RWPE2 (cell line): ENCODE data around the gene PPP2R2D.

Source experiments
- ATAC-seq: fragments of 200-7000 bp; cut with Tn5 transposase; 3 replicates; pipeline ENCODE4 v1.9.1; 2021; ENCODE audit warnings: low read depth
- DNase-seq: peaks from one replicate; pipeline ENCODE4 v3.0.0-alpha.2; 2020; ENCODE audit warnings: low spot score
- H3K27ac ChIP-seq: fragments of 450-650 bp; 2 replicates; pipeline ENCODE4 v1.5.1; 2017; ENCODE audit warnings: mild to moderate bottlenecking; ENCODE audit not compliant: poor library complexity, severe bottlenecking
- H3K27me3 ChIP-seq: fragments of 250-450 bp; sonication (Bioruptor Pico); 2 replicates; pipeline ENCODE4 v1.5.1; 2021; ENCODE audit warnings: mild to moderate bottlenecking, moderate library complexity; ENCODE audit not compliant: insufficient read depth, poor library complexity, severe bottlenecking
- H3K36me3 ChIP-seq: fragments of 250-450 bp; sonication (Bioruptor Pico); 2 replicates; pipeline ENCODE4 v1.5.1; 2020; ENCODE audit warnings: low read depth, mild to moderate bottlenecking, moderate library complexity
- H3K4me1 ChIP-seq: fragments of 250-450 bp; sonication (Bioruptor Pico); 2 replicates; pipeline ENCODE4 v1.5.1; 2021; ENCODE audit warnings: mild to moderate bottlenecking, moderate library complexity; ENCODE audit not compliant: insufficient read depth, poor library complexity, severe bottlenecking
- H3K4me3 ChIP-seq: fragments of 250-450 bp; sonication (Bioruptor Pico); 2 replicates; pipeline ENCODE4 v1.5.1; 2021; ENCODE audit warnings: mild to moderate bottlenecking, moderate library complexity; ENCODE audit not compliant: severe bottlenecking
- H3K9me3 ChIP-seq: fragments of 250-450 bp; sonication (Bioruptor Pico); 2 replicates; pipeline ENCODE4 v1.5.1; 2021; ENCODE audit warnings: mild to moderate bottlenecking, moderate library complexity; ENCODE audit not compliant: severe bottlenecking
- TF ChIP-seq, protein P1 (sequence below): fragments of 450-650 bp; IDR thresholded peaks from one replicate; pipeline ENCODE4 v1.5.1; 2017; ENCODE audit warnings: mild to moderate bottlenecking, moderate library complexity; ENCODE audit not compliant: poor library complexity, severe bottlenecking

PPP2R2D gene

DNA sequence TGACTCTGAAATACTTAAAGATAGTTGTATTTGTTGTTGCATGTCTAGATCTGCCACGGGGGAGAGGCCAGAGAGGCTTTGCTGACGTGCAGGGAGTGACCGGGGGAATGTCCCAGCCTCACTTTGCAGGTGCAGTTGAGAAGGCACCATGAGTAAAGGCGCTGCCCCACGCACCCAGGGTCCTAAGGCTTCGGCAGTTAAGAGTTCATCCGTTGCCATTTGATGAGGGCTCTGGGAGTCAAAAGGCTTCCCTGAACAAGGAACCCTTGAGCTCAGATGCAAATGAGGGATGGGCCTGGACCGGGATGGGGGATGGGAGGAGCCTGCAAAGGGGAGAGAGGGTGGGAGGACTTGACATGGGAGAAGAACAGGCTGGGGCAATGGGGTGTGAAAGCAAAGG, 20.4 kb downstream of the PPP2R2D start:
- H3K27ac ChIP-seq, result no peak overlapping the region
- ATAC-seq, result 0 out of 3 replicates have a peak, but pooled peaks have one; percentile 25

DNA sequence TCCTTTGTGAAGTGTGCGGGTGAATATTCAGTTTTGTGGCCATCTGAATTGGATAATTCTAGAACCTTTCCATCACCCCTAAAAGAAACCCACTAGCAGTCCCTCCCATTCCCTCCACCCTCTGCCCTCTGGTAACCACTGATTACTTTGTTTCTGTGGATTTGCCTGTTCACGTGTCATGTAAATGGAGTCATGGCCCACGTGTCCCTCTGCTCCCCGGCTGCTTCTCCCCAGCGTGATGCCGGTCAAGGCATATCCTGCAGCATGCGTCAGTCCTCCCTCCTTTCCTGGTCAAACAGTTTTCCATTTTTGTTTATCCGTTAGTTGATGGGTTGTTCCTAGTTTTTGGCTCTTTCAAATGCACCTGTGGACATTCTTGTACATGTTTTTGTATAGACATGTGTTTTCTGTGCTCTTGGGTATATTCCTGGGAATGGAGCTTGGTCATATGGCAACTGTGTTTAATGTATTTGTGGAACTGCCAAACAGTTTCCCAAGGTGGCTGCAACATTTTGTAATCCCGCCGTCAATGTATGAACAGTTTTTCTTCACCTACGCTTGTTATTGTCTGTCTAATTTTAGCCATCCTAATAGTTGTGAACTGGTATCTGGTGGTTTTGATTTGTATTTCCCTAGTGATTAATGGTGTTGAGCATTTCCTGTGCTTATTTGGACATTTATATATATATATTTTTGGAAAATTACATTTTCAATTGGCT, 22.4 kb downstream of the PPP2R2D start:
- ATAC-seq (no peak), DNase-seq (no peak)
- H3K27me3 ChIP-seq, result no peaks in the 10 kb centered on the region
- H3K27ac ChIP-seq, result no peak overlapping the region
- TF ChIP-seq, protein P1, sequence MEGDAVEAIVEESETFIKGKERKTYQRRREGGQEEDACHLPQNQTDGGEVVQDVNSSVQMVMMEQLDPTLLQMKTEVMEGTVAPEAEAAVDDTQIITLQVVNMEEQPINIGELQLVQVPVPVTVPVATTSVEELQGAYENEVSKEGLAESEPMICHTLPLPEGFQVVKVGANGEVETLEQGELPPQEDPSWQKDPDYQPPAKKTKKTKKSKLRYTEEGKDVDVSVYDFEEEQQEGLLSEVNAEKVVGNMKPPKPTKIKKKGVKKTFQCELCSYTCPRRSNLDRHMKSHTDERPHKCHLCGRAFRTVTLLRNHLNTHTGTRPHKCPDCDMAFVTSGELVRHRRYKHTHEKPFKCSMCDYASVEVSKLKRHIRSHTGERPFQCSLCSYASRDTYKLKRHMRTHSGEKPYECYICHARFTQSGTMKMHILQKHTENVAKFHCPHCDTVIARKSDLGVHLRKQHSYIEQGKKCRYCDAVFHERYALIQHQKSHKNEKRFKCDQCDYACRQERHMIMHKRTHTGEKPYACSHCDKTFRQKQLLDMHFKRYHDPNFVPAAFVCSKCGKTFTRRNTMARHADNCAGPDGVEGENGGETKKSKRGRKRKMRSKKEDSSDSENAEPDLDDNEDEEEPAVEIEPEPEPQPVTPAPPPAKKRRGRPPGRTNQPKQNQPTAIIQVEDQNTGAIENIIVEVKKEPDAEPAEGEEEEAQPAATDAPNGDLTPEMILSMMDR, result no peak
- no peaks in the 10 kb centered on the region for H3K9me3 ChIP-seq
- H3K4me3 ChIP-seq, result no peak overlapping the region
- H3K4me1 ChIP-seq, result peaks cover 6% of the 10 kb centered on the region
- peaks cover 21% of the 10 kb centered on the region for H3K36me3 ChIP-seq

More for the DNA sequence above, 20.4 kb downstream of the PPP2R2D start:
- peaks cover 18% of the 10 kb centered on the region for H3K36me3 ChIP-seq
- no peaks in the 10 kb centered on the region for H3K27me3 ChIP-seq
- TF ChIP-seq, protein P1, result no peak
- DNase-seq, result no peak
- no peaks in the 10 kb centered on the region for H3K9me3 ChIP-seq
- peaks cover 6% of the 10 kb centered on the region for H3K4me1 ChIP-seq
- H3K4me3 ChIP-seq, result no peak overlapping the region

DNA sequence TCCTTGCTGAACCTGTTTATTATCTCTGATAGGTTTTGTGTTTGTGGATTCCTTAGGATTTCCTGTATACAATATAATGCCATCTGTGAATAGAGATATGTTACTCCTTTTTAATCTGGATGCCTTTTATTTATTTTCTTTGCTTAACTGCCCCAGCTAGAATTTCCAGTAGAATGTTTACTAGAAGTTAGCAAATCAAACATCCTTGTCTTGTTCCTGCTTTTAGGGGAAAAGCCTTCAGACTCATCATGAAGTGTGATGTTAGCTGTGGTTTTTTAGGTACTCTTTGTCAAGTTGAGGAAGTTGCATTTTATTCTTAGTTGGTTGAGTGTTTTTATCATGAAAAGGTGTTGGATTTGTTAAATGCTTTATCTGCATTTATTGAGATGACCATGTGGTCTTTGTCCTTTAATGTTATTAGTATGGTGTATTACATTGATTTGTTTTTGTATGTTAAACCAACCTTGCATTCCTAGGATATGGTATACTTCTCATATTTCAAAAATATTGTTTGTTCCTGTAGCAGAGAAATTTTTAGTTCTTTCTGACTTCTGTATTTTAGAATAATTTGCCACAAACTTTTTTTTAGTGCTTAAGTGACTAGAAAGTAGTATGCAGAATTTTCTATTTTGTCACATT, 24.3 kb downstream of the PPP2R2D start:
- peaks cover 6% of the 10 kb centered on the region for H3K4me1 ChIP-seq
- TF ChIP-seq, protein P1, result no peak

DNA sequence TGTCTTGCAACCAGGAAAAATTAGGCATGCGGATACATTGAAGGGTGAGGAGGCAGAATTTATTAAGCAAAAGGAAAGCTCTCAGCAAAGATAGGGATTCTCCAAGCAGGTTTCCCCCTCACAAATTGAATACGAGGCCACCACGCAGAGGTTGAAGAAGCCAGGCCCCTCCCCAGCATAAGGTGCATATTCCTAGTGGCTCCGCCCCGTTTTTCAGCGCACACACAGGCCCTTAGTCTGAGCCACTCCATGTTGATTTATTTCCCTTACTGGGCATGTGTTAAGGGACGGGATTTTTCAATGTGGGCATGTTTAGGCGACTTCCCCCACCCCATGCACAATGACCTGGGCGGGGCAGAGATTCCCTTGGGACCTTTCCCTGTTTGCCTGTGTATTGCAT, 24.9 kb downstream of the PPP2R2D start:
- Histone ChIP-seq H3K4me1 (peaks cover 3% of the 10 kb centered on the region), H3K9me3 (no peaks in the 10 kb centered on the region), H3K36me3 (peaks cover 21% of the 10 kb centered on the region), H3K4me3 (no peak overlapping the region), H3K27me3 (no peaks in the 10 kb centered on the region), H3K27ac (no peak overlapping the region)
- ATAC-seq (no peak), DNase-seq (no peak)
- TF ChIP-seq, protein P1, result no peak

More for the DNA sequence above, 24.3 kb downstream of the PPP2R2D start:
- no peak for DNase-seq
- Histone ChIP-seq H3K4me3 (no peak overlapping the region), H3K27me3 (no peaks in the 10 kb centered on the region), H3K9me3 (no peaks in the 10 kb centered on the region), H3K27ac (no peak overlapping the region), H3K36me3 (peaks cover 21% of the 10 kb centered on the region)
- ATAC-seq, result no peak

DNA sequence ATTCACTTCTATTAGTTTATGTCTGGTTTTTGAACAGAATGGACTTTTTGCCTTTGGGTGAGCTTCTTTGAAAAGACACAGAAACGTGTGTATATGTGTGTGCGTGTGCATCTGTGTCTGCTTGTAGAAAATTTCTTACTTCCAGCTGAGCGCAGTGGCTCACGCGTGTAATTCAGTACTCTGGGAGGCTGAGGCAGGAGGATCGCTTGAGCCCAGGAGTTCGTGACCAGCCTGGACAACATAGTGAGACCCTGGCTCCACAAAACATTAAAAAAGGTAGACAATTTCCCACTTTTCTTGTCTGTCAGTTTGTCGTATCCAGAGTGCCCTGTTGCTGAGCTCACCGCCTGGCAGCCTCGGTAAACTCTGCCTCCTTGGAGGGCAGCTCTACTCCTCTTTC, 25.4 kb downstream of the PPP2R2D start:
- TF ChIP-seq, protein P1, result no peak
- no peaks in the 10 kb centered on the region for H3K27me3 ChIP-seq
- H3K27ac ChIP-seq, result no peak overlapping the region
- ATAC-seq, result no peak
- no peak for DNase-seq
- peaks cover 21% of the 10 kb centered on the region for H3K36me3 ChIP-seq
- H3K4me1 ChIP-seq, result no peaks in the 10 kb centered on the region
- no peaks in the 10 kb centered on the region for H3K9me3 ChIP-seq
- H3K4me3 ChIP-seq, result no peak overlapping the region
